Measurements from ENCODE around the gene SCYGR6.
A peak's percentile ranks its signal among the peaks of the same experiment; 100 is the strongest.

The SCYGR6 gene, protein sequence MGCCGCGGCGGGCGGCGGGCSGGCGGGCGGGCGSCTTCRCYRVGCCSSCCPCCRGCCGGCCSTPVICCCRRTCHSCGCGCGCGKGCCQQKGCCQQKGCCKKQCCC

DNA sequence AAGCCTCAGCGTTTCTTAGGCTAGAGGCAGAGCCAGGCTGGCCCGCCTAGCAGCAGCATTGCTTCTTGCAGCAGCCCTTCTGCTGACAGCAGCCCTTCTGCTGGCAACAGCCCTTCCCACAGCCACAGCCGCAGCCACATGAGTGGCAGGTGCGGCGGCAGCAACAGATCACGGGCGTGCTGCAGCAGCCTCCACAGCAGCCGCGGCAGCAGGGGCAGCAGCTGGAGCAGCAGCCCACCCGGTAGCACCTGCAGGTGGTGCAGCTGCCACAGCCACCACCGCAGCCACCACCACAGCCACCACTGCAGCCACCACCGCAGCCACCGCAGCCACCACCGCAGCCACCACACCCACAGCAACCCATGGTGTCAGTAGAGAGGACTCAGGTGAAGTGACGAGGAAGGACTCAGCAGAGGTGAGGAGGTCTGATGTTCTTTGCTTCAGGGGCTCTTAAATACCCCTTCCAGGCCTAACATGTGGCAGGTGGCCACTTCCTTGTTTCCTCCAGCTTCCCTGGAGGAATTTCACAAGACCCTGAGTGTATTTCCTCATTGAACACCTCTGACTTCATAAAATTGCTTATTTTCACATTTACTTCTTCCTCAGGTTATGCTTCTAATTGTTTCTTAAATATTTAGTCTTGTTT is at the start of gene SCYGR6:
Gene SCYGR6, minus strand, starts transcription at position 364 of the 646 bp plus-strand sequence. Its CDS starts 0 bp downstream, at position 364.
- no peak for DNase-seq (ENCODE audit: low read depth)
- TF ChIP-seq, protein P1, sequence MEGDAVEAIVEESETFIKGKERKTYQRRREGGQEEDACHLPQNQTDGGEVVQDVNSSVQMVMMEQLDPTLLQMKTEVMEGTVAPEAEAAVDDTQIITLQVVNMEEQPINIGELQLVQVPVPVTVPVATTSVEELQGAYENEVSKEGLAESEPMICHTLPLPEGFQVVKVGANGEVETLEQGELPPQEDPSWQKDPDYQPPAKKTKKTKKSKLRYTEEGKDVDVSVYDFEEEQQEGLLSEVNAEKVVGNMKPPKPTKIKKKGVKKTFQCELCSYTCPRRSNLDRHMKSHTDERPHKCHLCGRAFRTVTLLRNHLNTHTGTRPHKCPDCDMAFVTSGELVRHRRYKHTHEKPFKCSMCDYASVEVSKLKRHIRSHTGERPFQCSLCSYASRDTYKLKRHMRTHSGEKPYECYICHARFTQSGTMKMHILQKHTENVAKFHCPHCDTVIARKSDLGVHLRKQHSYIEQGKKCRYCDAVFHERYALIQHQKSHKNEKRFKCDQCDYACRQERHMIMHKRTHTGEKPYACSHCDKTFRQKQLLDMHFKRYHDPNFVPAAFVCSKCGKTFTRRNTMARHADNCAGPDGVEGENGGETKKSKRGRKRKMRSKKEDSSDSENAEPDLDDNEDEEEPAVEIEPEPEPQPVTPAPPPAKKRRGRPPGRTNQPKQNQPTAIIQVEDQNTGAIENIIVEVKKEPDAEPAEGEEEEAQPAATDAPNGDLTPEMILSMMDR (IDR thresholded peaks at IDR 0.05; ENCODE audit: low read depth, low read length, missing control alignments): no peak

DNA sequence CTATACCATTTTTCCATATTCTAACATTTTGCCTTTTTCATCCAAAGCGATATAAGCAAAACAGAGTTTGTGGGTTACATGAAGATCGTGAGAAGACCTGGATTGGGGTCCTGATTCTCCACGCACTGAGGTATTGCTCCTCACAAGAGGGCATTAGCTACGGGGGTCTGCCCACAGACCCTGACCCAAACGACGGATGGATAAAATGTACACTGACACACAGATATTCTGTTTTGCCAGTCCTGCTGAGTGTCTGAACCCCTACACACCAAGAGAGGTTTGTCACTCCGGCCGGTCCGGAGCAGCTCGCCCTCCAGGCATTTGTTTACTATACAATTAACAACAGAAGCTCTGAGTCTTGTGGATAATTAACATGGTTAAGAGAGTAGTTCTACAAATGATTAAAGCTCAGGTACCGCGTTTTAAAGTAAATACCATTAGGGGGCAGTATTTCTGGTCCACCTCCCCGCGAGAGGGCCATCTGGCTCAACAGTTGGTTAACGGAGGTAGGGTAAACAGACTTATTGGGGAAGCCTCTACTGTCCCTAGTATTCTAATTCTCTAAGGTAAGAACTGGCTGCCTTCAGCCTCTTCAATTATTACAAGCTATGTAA is 49.6 kb upstream of the SCYGR6 start:
- TF ChIP-seq, protein P1 (IDR thresholded peaks at IDR 0.05; ENCODE audit: low read depth, low read length, missing control alignments): peak; percentile 41
- DNase-seq (ENCODE audit: low read depth): no peak
- H3K4me3 ChIP-seq (ENCODE audit: low read depth, low read length): no peak overlapping the region

More for the DNA sequence above, at the start of gene SCYGR6:
- no peak within 1 kb of the TSS for H3K4me3 ChIP-seq (ENCODE audit: low read depth, low read length)

DNA sequence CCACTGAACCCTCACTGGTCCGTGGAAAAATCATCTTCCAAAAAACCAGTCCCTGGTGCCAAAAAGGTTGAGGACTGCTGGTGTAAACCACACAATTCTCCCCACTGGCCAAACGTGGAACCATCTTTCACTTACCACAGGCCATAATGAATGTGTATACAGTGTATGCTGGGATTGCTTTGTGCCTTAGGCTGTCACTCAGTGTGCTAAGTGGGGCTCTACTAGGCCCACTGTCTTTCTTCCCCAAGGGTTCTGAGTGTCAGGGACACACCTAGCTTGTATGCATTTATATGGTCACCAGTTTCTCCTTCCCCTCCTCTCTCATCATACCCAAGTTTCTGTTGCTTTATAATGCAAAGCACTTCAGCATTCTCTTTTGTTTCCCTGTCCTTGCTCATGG is 48.4 kb upstream of the SCYGR6 start:
- DNase-seq (ENCODE audit: low read depth): no peak
- H3K4me3 ChIP-seq (ENCODE audit: low read depth, low read length): no peak overlapping the region
- TF ChIP-seq, protein P1 (IDR thresholded peaks at IDR 0.05; ENCODE audit: low read depth, low read length, missing control alignments): no peak

DNA sequence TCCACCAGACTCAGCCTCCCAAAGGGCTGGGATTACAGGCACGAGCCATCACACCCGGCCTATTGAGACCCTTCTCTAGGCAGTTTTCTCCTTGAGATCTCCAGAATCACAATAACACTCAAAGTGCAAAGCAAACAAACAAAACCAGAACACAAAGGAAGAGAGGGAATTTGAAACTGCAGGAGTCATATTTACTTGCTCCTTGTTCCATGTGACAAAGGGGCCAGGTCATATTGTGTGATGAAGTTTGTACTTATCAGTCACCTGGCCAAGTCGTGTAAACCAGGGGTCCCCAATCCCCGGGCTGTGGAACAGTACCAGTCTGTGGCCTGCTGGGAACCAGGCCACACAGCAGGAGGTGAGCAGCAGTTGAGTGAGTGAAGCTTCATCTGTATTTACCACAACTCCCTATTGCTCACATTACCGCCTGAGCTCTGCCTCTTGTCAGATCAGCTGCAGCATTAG is 47.7 kb upstream of the SCYGR6 start:
- DNase-seq (ENCODE audit: low read depth): no peak

DNA sequence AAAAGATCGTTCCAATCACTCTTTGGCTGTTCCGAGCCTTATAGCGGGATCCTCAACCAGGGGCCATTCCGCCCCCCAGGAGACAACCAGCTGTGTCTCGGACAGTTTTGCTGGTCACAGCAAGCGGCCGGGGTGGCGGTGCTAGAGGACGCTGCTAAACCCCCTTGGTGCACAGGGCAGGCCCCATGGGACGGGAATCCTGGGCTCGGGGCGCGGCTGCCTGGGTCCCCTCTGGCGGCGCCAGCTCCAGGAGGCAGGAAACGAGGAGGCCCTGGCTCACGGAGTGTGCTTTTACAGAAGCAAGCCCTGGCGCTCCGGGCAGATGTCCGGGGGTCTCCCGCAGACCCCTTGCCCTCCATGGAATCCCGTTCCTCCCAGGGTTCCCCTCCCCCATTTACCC is 43.3 kb upstream of the SCYGR6 start:
- DNase-seq (ENCODE audit: low read depth): no peak
- TF ChIP-seq, protein P1 (IDR thresholded peaks at IDR 0.05; ENCODE audit: low read depth, low read length, missing control alignments): no peak
- no peak overlapping the region for H3K4me3 ChIP-seq (ENCODE audit: low read depth, low read length)

More for the DNA sequence above, 47.7 kb upstream of the SCYGR6 start:
- TF ChIP-seq, protein P1 (IDR thresholded peaks at IDR 0.05; ENCODE audit: low read depth, low read length, missing control alignments): no peak
- no peak overlapping the region for H3K4me3 ChIP-seq (ENCODE audit: low read depth, low read length)

DNA sequence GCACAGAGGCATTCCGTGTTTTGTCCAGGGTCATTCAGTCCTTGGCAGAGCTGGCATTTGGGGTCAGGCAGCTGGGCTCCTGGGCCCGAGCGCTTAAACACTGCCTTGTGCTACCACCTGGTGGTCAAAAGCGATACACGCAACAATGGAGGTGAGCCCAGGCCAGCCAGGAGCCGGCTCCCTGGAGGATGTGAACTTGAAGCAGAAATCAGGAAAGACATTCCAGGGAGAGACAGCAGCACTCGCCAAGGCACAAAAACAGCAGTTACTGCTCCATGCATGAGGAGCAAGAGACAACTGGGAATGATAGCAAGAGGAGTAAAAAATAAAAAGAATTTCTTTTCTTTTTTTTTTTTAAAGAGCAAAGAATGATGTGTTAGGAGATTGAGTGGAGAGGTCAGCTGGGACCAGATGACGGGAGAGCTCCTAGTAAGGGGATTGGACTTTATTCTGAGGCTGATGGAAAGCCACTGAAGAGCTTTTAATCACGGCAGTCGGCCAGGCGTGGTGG is 41.9 kb upstream of the SCYGR6 start:
- TF ChIP-seq, protein P1 (IDR thresholded peaks at IDR 0.05; ENCODE audit: low read depth, low read length, missing control alignments): peak; percentile 78
- H3K4me3 ChIP-seq (ENCODE audit: low read depth, low read length): no peak overlapping the region
- DNase-seq (ENCODE audit: low read depth): no peak

All from GM12864 (cell line).